Muscle layer of colon (tissue), 2 donors: Measurements from ENCODE around the gene MYO9B.

Experiments
- H3K27ac ChIP-seq: one replicate; pipeline ENCODE4 v1.7.0; 2013; ENCODE audit warnings: low read depth, mild to moderate bottlenecking, low read length, moderate library complexity
- H3K27me3 ChIP-seq, 2 donors: one replicate each; pipeline ENCODE4 v1.7.0; 2013; ENCODE audit warnings: low read length in 2 of 2, mild to moderate bottlenecking in 2 of 2; ENCODE audit not compliant: insufficient read depth in 2 of 2, control insufficient read depth in 1 of 2
- H3K36me3 ChIP-seq: one replicate; pipeline ENCODE4 v1.7.0; 2013; ENCODE audit warnings: mild to moderate bottlenecking, low read length; ENCODE audit not compliant: insufficient read depth
- H3K4me1 ChIP-seq: one replicate; pipeline ENCODE4 v1.7.0; 2013; ENCODE audit warnings: mild to moderate bottlenecking, low read length; ENCODE audit not compliant: insufficient read depth
- H3K4me3 ChIP-seq, 2 donors: one replicate each; pipeline ENCODE4 v1.7.0; 2013; ENCODE audit warnings: low read length in 2 of 2, low read depth in 1 of 2, mild to moderate bottlenecking in 1 of 2, moderate library complexity in 1 of 2
- H3K9ac ChIP-seq: one replicate; pipeline ENCODE4 v1.7.0; 2013; ENCODE audit warnings: low read length
- H3K9me3 ChIP-seq: one replicate; pipeline ENCODE4 v1.7.0; 2013; ENCODE audit warnings: mild to moderate bottlenecking, low read length
- donor health status: abdominal sarcoma.
- donor health status: Adenocarcinoma of cecum.

The MYO9B gene

DNA sequence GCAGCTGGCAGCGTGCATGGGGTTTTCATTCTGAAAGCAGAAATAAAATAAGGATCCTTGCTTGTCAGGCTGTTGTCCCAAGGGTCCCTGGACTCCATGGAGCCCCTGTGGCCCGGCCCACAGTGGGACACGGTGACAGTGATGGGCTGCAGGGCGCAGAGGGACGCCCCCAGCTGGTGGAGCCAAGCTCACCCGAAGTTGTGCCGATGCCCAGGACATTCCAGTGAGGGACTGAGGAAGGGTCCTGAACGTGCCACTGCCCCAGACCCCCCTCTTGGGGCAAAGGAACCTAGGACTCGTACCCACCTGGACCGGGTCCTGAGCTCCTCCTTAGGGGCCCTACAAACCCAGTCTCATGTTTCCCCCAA, 35.0 kb downstream of the MYO9B start:
- peaks cover 6% of the 10 kb centered on the region for H3K36me3 ChIP-seq
- no peak overlapping the region for H3K4me3 ChIP-seq
- H3K4me1 ChIP-seq = peaks cover 23% of the 10 kb centered on the region

GRCh38 chr19:17111766-17112165, 36.2 kb downstream of the MYO9B start:
- Histone ChIP-seq H3K9me3 (no peaks in the 10 kb centered on the region), H3K36me3 (no peaks in the 10 kb centered on the region), H3K27ac (no peak overlapping the region), H3K4me3 (no peak overlapping the region), H3K9ac (no peak overlapping the region), H3K4me1 (peaks cover 23% of the 10 kb centered on the region), H3K27me3 (no peaks in the 10 kb centered on the region)

More for the DNA sequence above, 35.0 kb downstream of the MYO9B start:
- no peak overlapping the region for H3K9ac ChIP-seq
- no peak overlapping the region for H3K27ac ChIP-seq
- no peaks in the 10 kb centered on the region for H3K9me3 ChIP-seq
- no peaks in the 10 kb centered on the region for H3K27me3 ChIP-seq

GRCh38 chr19:17112271-17112670, 36.7 kb downstream of the MYO9B start:
- Histone ChIP-seq H3K27me3 (no peaks in the 10 kb centered on the region), H3K27ac (no peak overlapping the region), H3K9ac (no peak overlapping the region), H3K4me3 (no peak overlapping the region), H3K9me3 (no peaks in the 10 kb centered on the region), H3K36me3 (no peaks in the 10 kb centered on the region), H3K4me1 (peaks cover 20% of the 10 kb centered on the region)

GRCh38 chr19:17112700-17113099, 37.1 kb downstream of the MYO9B start:
- H3K4me1 ChIP-seq = peaks cover 16% of the 10 kb centered on the region
- no peaks in the 10 kb centered on the region for H3K9me3 ChIP-seq
- no peak overlapping the region for H3K27ac ChIP-seq
- H3K4me3 ChIP-seq = no peak overlapping the region
- no peaks in the 10 kb centered on the region for H3K27me3 ChIP-seq
- no peak overlapping the region for H3K9ac ChIP-seq
- H3K36me3 ChIP-seq = no peaks in the 10 kb centered on the region

- no peaks in the 10 kb centered on the region for H3K9me3 ChIP-seq
- peaks cover 12% of the 10 kb centered on the region for H3K4me1 ChIP-seq
- no peak overlapping the region for H3K4me3 ChIP-seq
- H3K9ac ChIP-seq = no peak overlapping the region
- H3K27ac ChIP-seq = peak overlapping the region; percentile 21
- no peaks in the 10 kb centered on the region for H3K36me3 ChIP-seq
- no peaks in the 10 kb centered on the region for H3K27me3 ChIP-seq
Measured at GRCh38 chr19:17113127-17113785, 37.7 kb downstream of the MYO9B start.

- H3K4me1 ChIP-seq = peaks cover 8% of the 10 kb centered on the region
- H3K9me3 ChIP-seq = no peaks in the 10 kb centered on the region
- no peak overlapping the region for H3K9ac ChIP-seq
- no peaks in the 10 kb centered on the region for H3K36me3 ChIP-seq
- H3K27me3 ChIP-seq = no peaks in the 10 kb centered on the region
- H3K4me3 ChIP-seq = no peak overlapping the region
- peak overlapping the region; percentile 21 for H3K27ac ChIP-seq
Measured at GRCh38 chr19:17114414-17114831, 38.8 kb downstream of the MYO9B start.

- H3K36me3 ChIP-seq = no peaks in the 10 kb centered on the region
- H3K9ac ChIP-seq = no peak overlapping the region
- H3K27me3 ChIP-seq = no peaks in the 10 kb centered on the region
- peaks cover 8% of the 10 kb centered on the region for H3K4me1 ChIP-seq
- no peak overlapping the region for H3K4me3 ChIP-seq
- no peak overlapping the region for H3K27ac ChIP-seq
- no peaks in the 10 kb centered on the region for H3K9me3 ChIP-seq
Measured at GRCh38 chr19:17116996-17117702, 41.6 kb downstream of the MYO9B start.

DNA sequence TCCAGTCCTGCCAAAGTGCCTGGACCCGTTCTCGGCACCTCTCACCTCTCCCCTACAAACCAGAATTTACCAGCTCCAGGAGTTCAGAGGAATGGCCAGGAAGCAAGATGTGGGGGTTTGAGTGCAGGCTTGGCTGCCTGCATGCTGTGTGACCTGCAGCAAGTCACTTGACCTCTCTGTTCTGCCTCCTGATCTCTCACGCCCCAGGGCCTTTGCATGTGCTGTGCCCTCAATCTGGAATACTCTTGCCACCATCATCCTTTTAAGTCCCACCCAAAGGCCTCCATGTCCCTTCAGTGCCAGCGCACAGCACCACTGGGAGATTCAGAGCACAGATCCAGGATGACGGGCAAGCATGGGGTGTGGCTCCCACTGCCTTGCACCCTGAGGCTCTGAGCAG, 43.4 kb downstream of the MYO9B start:
- Histone ChIP-seq H3K4me1 (peaks cover 8% of the 10 kb centered on the region), H3K27me3 (no peaks in the 10 kb centered on the region), H3K9me3 (no peaks in the 10 kb centered on the region), H3K9ac (no peak overlapping the region), H3K27ac (no peak overlapping the region), H3K36me3 (no peaks in the 10 kb centered on the region), H3K4me3 (no peak overlapping the region)

DNA sequence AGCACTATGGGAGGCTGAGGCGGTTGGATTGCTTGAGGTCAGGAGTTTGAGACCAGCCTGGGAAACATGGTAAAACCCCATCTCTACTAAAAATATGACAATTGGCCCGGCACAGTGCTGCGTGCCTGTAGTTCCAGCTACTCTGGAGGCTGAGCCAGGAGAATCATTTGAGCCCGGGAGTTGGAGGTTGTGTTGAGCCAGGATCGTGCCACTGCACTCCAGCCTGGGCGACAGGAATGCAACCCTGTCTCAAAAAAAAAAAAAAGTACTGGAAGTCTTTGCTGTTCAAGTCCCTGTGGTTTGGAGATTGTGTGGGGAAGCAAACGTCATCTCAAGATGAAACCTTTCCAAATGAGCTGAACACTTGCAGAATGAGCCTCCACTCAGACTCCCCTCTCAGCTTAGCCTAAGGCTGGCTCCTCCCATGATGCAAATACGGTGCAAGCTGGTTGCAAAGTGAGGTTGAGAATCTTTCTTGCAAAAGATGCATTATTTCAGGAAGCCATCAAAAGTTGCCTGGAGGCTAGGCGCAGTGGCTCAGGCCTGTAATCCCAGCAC, 46.2 kb downstream of the MYO9B start:
- no peaks in the 10 kb centered on the region for H3K36me3 ChIP-seq
- no peaks in the 10 kb centered on the region for H3K9me3 ChIP-seq
- H3K27me3 ChIP-seq = no peaks in the 10 kb centered on the region
- H3K9ac ChIP-seq = no peak overlapping the region
- H3K4me3 ChIP-seq = no peak overlapping the region
- no peak overlapping the region for H3K27ac ChIP-seq
- no peaks in the 10 kb centered on the region for H3K4me1 ChIP-seq

- Histone ChIP-seq H3K9me3 (no peaks in the 10 kb centered on the region), H3K36me3 (no peaks in the 10 kb centered on the region), H3K4me1 (no peaks in the 10 kb centered on the region), H3K4me3 (no peak overlapping the region), H3K27me3 (no peaks in the 10 kb centered on the region), H3K9ac (no peak overlapping the region), H3K27ac (no peak overlapping the region)
Measured at GRCh38 chr19:17123041-17123440, 47.5 kb downstream of the MYO9B start.

DNA sequence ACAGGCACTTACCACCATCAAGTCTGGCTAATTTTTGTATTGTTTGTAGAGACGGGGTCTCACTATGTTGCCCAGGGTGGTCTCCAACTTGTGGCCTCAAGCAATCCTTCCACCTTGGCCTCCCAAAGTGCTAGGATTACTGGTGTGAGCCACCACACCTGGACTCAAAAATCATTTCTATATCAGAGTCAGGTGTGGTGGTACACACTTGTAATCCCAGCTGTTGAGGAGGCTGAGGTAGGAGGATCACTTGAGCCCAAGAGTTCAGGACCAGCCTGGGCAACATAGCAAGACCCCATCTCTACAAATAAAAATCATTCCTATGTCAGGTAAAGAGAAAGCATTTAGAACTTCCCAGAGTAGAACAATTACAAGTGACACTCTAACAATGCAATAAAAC, 48.4 kb downstream of the MYO9B start:
- Histone ChIP-seq H3K4me1 (no peaks in the 10 kb centered on the region), H3K36me3 (no peaks in the 10 kb centered on the region), H3K4me3 (no peak overlapping the region), H3K9ac (no peak overlapping the region), H3K27me3 (no peaks in the 10 kb centered on the region), H3K27ac (no peak overlapping the region), H3K9me3 (no peaks in the 10 kb centered on the region)
